ENCODE results near the gene MTUS2.

GRCh38 chr13:29383476-29383875 is 563.3 kb downstream of the MTUS2 start:
- TF ChIP-seq CTCF (IDR thresholded peaks at IDR 0.05; ENCODE audit: poor library complexity, severe bottlenecking) (no peak), EP300 (conservative IDR thresholded peaks at IDR 0.05; ENCODE audit: poor library complexity, severe bottlenecking) (no peak), REST (IDR thresholded peaks at IDR 0.05; ENCODE audit: borderline replicate concordance) (no peak), POLR2AphosphoS5 (IDR thresholded peaks at IDR 0.05) (no peak), EZH2 (IDR thresholded peaks at IDR 0.05; ENCODE audit: borderline replicate concordance, insufficient read depth, low read length, poor library complexity, severe bottlenecking) (no peak)

Data from neural cell (in vitro differentiated cells).